GM08714 (cell line): ENCODE data around the gene ITIH3.

Experiments used
- H3K4me3 ChIP-seq: fragments of 200-500 bp; sonication (Bioruptor generic); 2 replicates; pipeline ENCODE4 v1.5.1; 2014; ENCODE audit warnings: mild to moderate bottlenecking, low read length, inconsistent platforms
- ZNF274 ChIP-seq: IDR thresholded peaks from 2 replicates; pipeline ENCODE4 v1.6.1; 2012; ENCODE audit warnings: mild to moderate bottlenecking, low read depth, low read length

ITIH3 gene

GRCh38 chr3:52794612-52795099 lies at the start of gene ITIH3:
Gene ITIH3, plus strand, starts transcription at chr3:52794796. Its CDS starts 8 bp downstream, at chr3:52794804.
- TF ChIP-seq ZNF274: no peak
- H3K4me3 ChIP-seq: no peak within 1 kb of the TSS

DNA sequence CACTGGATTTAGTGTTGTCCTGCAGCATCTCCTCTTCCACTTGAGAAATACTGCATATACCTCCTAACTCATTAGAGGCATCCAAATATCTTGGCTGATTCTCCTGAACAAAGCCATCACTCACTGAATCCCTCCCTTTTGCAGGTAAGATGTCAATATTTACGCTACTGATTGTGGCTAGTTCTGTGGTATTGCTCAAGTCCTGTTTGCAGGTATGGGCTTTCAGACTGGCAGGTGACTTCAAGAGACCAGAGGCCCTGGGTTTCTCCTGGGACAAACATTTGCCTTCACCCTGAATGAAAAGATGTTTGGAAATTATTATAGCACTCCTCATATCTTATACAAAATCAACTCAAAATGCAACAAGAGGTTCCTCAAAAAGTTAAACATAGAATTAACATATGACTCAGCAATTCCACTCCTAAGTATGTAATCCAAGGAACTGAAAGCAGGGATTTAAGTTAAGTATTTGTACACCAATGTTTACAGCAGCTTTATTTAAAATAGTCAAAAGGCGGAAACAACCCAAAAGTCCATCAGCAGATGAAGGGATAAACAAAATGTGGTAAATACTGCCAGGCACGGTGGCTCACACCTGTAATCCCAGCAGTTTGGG lies 42.4 kb upstream of the ITIH3 start:
- no peak for TF ChIP-seq ZNF274
- no peak overlapping the region; the same call in 1 of the 2 replicates for H3K4me3 ChIP-seq

DNA sequence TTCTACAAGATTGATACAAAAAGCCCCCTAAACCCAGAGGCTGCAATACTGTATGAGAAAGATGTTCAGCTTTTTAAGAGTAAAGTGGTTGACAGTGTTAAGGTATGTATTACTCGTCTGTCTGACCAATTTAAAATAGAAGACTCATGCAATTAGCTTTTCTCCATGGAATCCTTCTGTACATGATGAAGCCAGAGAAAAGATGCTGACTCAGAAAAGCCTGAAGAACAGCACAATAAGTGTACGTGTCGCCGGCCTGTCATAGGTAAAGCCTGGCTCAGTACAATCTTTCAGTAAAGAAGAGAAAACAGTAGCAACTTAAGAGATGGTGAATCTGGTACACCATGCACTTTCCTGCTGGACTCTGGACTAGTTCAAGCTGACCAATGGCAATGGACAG lies 40.2 kb upstream of the ITIH3 start:
- no peak for TF ChIP-seq ZNF274
- H3K4me3 ChIP-seq: no peak overlapping the region

GRCh38 chr3:52756141-52756540 lies 38.5 kb upstream of the ITIH3 start:
- no peak for TF ChIP-seq ZNF274
- H3K4me3 ChIP-seq: no peak overlapping the region

DNA sequence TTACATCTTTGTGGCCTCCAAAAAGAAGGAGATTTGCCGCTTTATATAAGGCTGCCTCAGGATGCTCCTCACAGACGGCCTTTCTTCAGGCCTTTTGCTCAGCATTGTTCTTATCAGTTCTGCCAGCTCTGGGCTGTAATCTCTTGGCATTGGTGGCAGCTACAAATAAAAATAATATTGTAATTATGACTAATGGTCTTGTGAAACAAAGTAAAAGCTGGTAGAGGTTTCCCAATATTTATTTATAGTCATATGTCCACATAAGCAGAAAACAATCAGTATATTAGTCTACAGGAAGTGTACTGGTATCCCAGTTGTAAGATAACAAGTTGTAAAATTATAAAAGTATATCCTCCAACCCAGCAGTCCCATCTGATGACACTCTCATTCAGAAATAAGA lies 31.1 kb upstream of the ITIH3 start:
- no peak overlapping the region for H3K4me3 ChIP-seq
- no peak for TF ChIP-seq ZNF274

GRCh38 chr3:52769786-52770455 lies 24.7 kb upstream of the ITIH3 start:
- TF ChIP-seq ZNF274: no peak
- H3K4me3 ChIP-seq: peak overlapping the region; percentile 78

GRCh38 chr3:52770496-52771333 lies 23.9 kb upstream of the ITIH3 start, which contains the start of gene NEK4:
Gene NEK4, minus strand, starts transcription at chr3:52770940. Its CDS starts 194 bp downstream, at chr3:52770746.
- peak within 1 kb of the TSS; percentile 78 for H3K4me3 ChIP-seq
- no peak for TF ChIP-seq ZNF274

DNA sequence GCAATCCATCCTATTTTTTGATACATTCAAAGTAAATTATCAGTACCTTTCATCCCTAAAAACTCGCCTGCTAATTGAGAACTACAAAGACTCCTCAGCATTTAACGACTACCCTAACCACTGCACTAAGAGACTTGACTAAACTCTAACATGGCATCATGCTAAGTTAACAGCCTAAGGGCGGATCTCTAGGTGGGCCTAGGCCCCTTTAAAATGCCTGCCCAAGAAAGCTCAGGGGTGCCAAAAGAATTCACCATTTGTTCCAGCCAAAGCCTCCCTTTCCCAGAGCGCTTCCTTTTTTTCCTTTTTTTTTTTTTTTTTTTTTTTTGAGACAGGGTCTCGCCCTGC lies 23.3 kb upstream of the ITIH3 start:
- no peak for TF ChIP-seq ZNF274
- peak overlapping the region; percentile 78 for H3K4me3 ChIP-seq

GRCh38 chr3:52771702-52772101 lies 22.9 kb upstream of the ITIH3 start:
- H3K4me3 ChIP-seq: peak overlapping the region; percentile 78; the same call in 1 of the 2 replicates
- TF ChIP-seq ZNF274: no peak

DNA sequence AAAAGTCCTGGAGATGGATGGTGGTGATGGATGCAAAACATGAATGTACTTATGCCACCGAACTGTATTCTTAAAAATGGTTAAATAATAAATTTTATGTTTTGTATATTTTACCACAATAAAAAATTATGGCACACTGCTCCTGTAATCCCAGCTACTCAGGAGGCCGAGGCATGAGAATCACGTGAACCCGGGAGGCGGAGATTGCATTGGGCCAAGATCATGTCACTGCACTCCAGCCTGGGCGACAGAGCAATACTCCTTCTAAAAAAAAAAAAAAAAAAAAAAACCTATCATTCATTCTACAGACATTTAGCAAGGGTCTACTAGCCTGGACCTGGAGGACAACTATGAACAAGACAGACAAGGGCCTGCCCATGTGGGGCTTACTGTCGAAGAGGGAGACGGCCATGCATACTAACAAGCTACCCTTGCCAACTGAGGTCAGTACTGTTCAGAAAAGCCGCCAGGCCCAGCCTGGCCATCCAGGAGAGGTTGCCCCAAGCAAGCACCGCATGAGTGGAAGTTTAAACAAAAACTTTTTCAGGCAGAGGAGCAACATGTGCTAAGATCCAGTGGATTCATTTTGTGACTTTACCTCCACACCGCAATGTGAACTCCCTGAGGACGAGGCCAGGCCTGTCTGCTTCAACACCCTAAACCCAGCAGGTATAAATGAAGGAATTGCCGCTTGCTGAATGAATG lies 21.1 kb upstream of the ITIH3 start:
- TF ChIP-seq ZNF274: no peak
- H3K4me3 ChIP-seq: no peak overlapping the region

GRCh38 chr3:52774066-52774713 lies 20.4 kb upstream of the ITIH3 start:
- H3K4me3 ChIP-seq: no peak overlapping the region
- TF ChIP-seq ZNF274: no peak

DNA sequence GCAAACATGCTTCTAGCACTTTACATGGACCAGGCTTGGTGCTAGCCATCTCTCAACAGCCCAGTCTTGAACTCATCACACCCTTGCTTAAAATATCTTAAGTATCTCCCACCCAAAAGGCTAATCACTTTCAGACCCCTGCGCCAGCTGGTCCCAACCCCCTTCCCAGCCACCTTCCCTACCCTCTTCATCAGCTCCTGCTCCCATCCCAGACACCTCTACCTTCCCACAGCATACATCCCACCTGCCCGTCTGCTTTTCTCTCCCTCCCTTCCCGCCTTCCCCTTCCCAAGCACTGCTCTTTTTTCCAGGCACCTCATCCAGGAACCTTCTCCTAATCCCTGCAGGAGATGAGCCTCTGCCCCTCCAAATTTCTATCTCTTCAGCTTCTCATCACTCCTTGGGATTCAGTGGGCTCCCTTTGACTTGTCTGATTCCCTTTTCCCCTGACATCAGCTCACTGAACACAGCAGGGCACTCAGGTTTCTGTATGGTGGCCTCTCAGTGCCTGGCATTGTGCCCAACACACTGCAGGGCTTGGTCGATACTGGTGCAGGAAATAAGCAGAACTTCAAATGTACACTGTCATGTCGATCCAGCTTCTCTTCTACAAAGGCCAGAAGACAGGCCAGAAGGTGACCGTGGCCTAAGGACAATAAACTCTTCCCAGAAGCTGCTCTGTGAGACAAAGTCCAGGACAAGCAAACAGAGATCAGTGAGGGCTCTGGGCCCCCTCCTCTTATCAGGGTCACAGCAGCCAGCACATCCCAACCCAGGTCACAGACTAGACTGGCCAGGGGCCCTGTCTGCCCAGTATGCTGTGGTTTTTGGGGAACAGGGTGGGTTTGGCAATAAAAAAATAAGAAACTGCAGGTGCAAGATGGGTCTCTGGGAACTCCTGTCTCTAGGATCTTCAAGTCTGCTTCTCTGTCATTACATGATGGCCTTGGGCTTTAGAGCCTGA lies 19.4 kb upstream of the ITIH3 start:
- no peak for TF ChIP-seq ZNF274
- H3K4me3 ChIP-seq: no peak overlapping the region
